NOMO-1 (cell line): ENCODE data around the gene ARHGAP6.
A peak's percentile ranks its signal among the peaks of the same experiment; 100 is the strongest.
"Not testable (repeated sequence)": the region's sequence is repeated elsewhere in the genome, so short reads cannot be mapped to it uniquely, and the experiment has no call there.

Experiments
- DNase-seq, 2 experiments: peaks; one replicate each; lab custom pipeline; 2025; ENCODE audit not compliant: unreplicated experiment in 2 of 2; lab: John Stamatoyannopoulos, UW

Gene ARHGAP6

DNA sequence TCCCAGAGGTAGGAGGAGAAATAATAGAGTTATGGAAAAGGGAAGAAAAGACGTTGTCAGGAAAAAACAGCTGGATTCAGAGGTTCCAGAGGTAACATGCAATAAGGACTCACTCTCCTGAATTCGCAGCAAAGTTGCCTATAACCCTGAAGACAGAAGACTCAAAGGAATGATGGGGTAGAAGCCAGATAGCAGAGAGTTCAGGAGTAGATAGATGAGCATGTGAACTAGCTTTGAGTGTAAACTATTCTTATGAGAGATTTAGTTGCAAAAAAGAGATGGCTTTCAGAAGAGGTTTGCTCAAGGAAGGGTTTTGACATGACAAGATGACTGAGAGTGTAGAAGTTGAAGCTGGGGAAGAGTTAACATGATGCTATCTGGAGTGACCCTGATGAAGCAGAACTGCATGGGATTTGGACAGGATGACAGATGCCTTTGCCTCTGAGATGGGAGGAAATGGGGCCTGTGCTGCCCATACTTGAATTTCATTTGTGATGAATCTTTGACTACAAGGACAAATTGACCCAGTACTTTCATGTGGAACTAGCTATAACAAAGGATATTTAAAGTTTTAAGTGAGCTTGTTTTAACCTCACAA lies 298.6 kb downstream of the ARHGAP6 start:
- DNase-seq, result no peak

GRCh38 chrX:11365426-11365825 lies 300.3 kb downstream of the ARHGAP6 start:
- DNase-seq, result no peak

GRCh38 chrX:11364835-11365234 lies 300.9 kb downstream of the ARHGAP6 start:
- DNase-seq, result no peak

- DNase-seq, result not testable (repeated sequence)
These were observed 301.9 kb downstream of the ARHGAP6 start for GRCh38 chrX:11363825-11364224.

DNA sequence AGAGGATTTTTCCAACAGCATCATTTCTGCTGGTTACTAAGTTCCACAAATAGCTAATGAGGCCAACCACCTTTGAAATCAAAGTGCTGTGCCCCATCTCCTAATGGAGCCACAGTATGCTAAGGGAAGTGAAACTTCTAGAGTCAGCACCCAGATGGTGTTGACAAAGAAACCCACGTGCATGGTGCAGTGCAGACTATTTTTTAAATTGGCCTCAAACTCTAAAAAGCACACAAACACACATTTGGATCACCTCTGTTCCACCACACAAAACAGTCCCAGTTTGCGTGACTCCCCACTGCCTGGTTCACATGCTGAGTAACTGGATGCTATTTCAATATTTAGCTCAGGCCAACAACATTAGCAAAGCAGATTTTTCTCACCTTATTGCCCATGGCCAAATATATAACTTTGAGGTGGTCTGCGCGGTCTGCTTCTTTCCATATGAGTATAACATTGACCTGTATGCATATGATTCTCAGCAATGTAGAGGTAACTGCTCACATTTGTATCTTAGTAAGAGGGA lies 302.6 kb downstream of the ARHGAP6 start:
- peak; percentile 34 to 77 for DNase-seq

- not testable (repeated sequence) for DNase-seq
These were observed 304.1 kb downstream of the ARHGAP6 start for GRCh38 chrX:11361666-11362065.

DNA sequence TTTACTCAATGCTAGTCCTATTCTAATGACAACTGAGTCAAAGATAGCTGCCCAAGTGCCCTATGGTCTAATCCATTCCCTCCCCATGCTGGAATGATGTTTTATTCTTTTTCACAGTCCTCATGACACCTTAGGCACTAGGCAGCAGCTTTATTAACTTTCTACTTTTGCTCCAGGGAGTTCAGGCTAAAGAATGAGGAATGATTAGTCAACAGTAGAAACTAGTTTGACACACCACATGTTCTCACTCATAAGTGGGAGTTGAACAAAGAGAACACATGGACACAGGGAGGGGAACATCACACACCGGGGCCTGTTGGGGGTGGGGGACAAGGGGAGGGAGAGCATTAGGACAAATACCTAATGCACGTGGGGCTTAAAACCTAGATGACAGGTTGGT lies 309.8 kb downstream of the ARHGAP6 start:
- not testable (repeated sequence) for DNase-seq

GRCh38 chrX:11355259-11355909 lies 310.3 kb downstream of the ARHGAP6 start:
- no peak for DNase-seq

DNA sequence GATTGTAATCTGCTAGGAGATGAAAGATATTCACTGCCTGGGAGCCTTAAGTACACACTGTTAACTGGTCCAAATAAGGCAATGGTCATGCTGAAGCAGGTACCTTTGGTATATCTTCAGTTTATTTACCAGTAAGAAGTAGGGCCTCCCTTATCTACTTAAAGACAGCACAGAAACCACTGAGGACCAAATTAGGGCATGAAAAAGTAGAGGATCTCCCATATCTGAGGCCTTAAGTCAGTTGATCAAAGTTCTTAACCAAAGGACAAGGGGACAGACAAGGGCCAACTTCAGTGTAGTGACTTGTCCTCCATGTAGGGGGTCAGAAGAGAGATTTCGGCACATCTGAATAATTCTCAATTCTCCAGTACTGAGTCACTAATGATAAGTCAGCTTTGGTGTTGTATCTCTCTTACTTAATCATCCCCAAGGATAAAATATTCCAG lies 313.4 kb downstream of the ARHGAP6 start:
- DNase-seq, result no peak

- DNase-seq, result no peak
These were observed 314.1 kb downstream of the ARHGAP6 start for GRCh38 chrX:11351375-11352295.

- DNase-seq, result no peak
These were observed 315.9 kb downstream of the ARHGAP6 start for GRCh38 chrX:11349661-11350337.

DNA sequence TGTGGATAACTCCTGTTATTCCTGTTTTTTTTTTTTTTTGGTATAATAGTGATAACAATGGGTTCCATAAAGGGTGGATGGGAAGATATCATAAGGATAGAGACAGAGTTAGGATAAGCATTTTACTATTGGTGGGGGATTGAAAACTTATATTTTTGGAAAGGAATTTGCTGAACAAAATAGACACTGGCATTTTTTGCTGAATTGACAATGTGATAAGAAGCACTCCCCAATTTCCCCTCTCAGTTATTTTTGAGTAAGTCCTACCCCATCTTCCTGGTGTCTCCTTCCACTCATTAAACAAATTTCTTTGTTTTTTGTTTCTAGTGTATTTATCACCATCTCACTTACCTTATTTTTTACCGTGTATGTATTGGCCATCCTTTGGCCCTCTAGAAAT lies 316.7 kb downstream of the ARHGAP6 start:
- no peak for DNase-seq

GRCh38 chrX:11347300-11347699 lies 318.4 kb downstream of the ARHGAP6 start:
- DNase-seq, result no peak

DNA sequence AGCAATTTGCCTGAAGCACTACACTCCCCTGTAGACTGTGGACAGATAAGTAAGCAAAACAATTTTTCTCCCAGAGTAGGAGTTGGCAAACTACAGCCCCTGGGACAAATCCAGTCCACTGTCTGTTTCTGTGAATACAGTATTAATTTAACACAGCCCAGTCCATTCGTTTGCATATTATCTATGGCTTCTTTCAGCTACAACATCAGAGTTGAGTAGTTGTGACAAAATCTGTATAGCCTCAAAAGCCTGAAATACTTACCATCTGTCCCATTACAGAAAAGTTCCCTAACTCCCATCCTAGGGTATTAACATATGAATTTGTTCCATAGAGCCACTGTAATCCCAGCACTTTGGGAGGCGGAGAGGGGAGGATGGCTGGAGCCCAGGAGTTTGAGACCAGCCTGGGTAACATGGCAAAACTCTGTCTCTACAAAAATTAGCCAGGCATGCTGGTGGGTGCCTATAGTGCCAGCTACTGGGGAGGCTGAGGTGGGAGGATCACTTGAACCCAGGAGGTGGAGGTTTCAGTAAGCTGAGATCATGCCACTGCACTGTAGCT lies 319.5 kb downstream of the ARHGAP6 start:
- no peak for DNase-seq

DNA sequence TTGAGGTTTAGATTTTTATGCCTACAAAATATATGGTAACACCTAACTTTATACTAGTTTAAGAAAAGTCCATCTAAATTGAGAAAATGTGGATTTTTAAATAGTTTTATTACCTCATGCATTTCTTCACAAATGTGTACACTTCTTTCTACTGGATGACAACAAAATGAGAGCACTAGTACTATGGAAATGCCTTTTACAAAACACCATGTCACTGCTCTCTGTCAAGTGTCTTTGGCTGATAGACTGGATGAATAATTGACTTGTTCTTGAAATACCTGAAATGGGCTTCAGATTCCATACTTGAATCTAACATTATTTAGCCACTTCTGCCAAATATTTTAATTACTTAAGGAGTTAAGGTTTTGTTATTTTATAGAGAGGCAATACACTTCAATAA lies 323.0 kb downstream of the ARHGAP6 start:
- DNase-seq, result no peak

DNA sequence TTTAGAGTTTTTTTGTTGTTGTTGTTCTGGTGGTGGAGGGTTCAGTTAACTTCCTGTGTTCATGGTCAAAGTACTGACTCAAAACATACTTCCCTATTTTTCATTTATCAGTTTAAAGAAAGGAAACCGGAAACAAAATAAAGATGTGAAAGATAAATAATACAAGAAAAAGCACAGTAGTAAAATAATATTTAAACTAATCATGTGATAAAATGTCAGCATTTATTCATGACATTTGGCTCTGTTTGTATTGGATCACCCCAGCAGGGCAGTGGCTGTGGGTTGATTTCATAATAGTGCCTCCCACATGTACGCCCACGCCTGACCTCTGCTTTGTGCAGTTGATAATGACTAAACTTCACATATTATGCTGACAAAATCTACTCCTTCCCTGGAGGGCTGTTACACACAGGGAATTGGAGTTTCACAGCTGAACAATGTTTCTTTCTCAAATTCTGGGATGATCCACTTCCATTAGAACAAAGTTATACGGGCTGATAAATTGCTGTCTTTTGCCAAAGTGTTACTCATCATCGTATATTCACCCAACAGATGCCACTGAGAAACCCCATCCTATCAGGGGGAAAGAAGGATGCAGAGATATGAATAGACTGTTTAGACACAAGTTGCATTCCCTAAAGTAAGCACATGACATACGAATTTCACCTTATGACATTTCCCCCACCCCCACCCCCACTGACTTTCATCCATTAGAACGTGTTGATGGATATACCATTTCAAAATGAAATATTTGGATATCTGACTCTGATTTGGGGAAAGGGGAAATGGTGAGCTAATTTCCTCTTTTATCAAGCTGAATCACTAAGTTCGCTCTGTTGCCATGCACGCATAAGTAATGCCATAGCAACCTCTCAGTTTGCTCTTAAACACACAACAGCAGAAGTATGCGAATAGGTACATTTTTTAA lies 324.2 kb downstream of the ARHGAP6 start:
- peak; percentile 32 to 88 for DNase-seq

DNA sequence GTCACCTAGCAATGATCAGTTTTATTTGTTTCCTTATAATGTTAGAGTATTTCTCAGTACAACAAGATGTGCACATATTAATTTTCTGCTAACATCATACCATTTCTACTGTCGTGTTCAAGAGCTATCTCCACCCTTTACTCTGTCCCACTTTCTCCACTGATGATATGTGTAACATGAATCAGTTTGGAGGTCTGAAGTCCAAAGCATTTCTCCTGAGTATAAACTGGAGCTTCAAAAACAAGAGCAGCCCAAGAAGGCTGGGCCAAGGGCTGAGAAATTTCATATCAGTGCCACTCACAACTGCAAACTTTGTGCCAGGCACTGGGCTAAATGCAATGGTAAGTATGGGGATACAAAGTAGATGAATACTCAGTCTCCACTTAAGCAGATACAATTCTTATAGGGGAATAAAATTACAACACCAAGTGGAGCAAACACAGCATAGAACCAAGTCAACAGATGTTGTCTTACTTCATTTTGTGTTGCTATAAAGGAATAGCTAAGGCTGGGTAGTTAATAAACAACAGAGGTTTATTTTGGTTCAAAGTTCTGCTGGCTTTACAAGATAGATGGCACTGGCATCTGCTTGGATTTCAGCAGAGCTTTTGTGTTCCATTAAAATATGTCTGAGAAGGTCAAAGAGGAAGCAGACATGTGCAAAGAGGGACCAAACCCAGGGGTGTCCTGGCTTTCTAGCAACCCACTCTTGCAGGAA lies 328.3 kb downstream of the ARHGAP6 start:
- no peak for DNase-seq

DNA sequence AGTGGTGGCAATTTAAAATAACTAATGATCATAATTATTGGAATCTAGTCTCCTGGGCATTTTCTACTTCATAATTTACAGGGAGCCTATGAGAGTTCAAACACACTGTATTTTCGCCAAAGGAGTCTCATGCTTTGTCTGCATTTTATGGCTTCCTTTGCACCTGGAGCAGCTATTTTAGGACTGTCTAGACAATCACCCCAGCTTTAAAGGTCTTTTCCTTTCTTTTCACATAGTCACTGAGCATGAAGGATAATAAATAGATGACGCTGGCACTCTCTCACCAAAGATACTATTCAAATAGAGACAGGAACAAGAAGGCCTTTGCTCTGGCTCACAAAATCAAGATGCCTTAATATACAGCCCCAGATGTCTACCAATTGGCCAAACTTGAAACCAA lies 329.5 kb downstream of the ARHGAP6 start:
- no peak for DNase-seq

DNA sequence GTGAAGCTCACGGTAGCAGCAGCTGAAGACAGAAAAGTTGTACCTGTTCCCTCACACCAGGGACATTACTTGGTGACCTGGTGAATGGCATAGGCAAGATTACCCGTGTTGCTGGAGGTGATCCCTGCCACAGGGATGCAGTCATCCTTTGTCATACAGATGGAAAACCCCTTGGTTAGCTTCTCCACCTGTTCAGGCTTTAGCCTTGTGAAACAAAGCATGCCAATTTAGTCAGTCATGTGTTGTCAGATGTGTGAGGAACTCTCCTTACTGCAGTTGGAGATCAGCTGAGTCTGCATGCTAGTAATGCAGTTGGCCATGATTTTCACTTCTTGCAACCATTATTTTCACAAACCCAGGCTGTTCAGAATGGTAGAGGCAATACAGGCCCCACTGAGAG lies 331.6 kb downstream of the ARHGAP6 start:
- no peak for DNase-seq
